ENCODE measurements around the gene ABCC6. TPM values are rescaled to one million over a fixed set of nuclear protein-coding genes. Genes with fewer than 3 reads are reported as not detected.

Gene ABCC6
- polyA plus RNA-seq, 1 experiment: 3.7 TPM

DNA sequence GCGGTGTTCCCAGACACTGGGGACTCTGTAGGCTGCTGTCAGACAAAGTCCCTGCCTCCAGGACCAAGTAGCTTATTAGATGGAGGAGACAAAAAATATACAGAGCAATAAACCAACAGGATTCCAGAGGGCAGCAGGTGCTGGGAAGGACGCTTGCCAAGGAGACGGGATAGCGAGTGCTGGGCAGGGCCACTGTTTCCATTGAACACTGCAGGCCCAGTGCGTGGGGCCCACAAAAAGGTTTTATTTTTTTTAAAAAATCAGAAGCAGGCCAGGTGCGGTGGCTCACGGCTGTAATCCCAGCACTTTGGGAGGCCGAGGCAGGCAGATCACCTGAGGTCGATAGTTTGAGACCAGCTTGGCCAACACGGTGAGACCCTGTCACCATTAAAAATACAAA, 84.2 kb downstream of the ABCC6 start:
- CTCF ChIA-PET: no interaction called here
- DNase-seq (ENCODE audit: low read depth, low spot score): no peak
- Histone ChIP-seq H3K4me3 (ENCODE audit: low read depth, low read length) (no peak overlapping the region), H3K27me3 (ENCODE audit: control insufficient read depth, insufficient read depth, low read length) (no peaks in the 10 kb centered on the region), H3K9me3 (ENCODE audit: control insufficient read depth, insufficient read depth, low read length) (no peaks in the 10 kb centered on the region), H3K27ac (ENCODE audit: low read depth, low read length) (no peak overlapping the region)
- TF ChIP-seq, protein P1, sequence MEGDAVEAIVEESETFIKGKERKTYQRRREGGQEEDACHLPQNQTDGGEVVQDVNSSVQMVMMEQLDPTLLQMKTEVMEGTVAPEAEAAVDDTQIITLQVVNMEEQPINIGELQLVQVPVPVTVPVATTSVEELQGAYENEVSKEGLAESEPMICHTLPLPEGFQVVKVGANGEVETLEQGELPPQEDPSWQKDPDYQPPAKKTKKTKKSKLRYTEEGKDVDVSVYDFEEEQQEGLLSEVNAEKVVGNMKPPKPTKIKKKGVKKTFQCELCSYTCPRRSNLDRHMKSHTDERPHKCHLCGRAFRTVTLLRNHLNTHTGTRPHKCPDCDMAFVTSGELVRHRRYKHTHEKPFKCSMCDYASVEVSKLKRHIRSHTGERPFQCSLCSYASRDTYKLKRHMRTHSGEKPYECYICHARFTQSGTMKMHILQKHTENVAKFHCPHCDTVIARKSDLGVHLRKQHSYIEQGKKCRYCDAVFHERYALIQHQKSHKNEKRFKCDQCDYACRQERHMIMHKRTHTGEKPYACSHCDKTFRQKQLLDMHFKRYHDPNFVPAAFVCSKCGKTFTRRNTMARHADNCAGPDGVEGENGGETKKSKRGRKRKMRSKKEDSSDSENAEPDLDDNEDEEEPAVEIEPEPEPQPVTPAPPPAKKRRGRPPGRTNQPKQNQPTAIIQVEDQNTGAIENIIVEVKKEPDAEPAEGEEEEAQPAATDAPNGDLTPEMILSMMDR (IDR thresholded peaks at IDR 0.05; ENCODE audit: low read depth, low read length): no peak
- POLR2A ChIA-PET: no interaction called here

DNA sequence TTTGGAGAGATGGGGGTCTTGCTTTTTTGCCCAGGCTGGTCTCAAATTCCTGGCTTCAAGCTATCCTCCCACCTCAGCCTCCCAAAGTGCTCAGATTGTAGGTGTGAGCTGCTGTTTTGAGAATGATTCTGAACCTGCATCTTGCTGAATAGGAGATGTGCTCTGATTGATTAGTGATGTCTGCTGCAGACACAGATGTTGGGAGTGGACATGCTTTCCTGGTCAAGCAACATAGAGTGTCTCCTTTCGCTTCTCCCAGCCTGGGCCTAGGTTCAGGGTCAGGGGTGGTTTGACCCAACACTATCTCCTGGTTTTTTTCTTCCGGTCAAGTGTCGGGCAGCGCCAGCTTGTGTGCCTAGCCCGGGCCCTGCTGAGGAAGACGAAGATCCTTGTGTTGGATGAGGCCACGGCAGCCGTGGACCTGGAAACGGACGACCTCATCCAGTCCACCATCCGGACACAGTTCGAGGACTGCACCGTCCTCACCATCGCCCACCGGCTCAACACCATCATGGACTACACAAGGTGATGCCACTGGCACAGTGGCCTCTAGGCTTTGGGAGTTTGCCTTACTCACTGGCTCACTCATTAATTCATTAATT, 85.2 kb downstream of the ABCC6 start:
- Histone ChIP-seq H3K4me3 (ENCODE audit: low read depth, low read length) (no peak overlapping the region), H3K27ac (ENCODE audit: low read depth, low read length) (no peak overlapping the region), H3K9me3 (ENCODE audit: control insufficient read depth, insufficient read depth, low read length) (no peaks in the 10 kb centered on the region), H3K27me3 (ENCODE audit: control insufficient read depth, insufficient read depth, low read length) (no peaks in the 10 kb centered on the region)
- no peak for DNase-seq (ENCODE audit: low read depth, low spot score)
- CTCF ChIA-PET: interaction anchor here (0.6 kb wide), 2 partner anchors 10 to 450 kb away, joined by 4 to 7 read pairs; no protein-coding TSS in a partner anchor
- POLR2A ChIA-PET: interaction anchor here (0.6 kb wide), 1 partner anchor 34 kb away, joined by 3 read pairs; no protein-coding TSS in a partner anchor
- TF ChIP-seq, protein P1 (IDR thresholded peaks at IDR 0.05; ENCODE audit: low read depth, low read length): no peak

DNA sequence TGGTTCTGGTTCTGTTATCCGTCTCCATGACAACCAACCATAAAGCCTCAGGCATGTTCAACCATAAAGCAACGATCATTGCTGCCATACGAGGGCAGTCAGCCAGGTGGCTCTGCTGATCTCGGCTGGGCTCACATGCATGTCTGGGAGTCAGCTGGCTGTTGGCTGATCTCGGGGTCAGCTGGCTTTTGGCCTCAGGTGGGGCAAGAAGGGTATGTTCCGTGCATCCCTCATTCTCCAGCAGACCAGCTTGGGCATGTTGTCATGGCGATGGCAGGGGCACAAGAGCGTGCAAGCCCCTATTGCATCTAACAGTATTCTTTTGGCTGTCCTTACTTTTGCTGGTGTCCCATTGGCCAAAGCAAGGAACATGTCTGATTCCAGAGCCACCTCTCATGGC, 86.2 kb downstream of the ABCC6 start:
- Histone ChIP-seq H3K9me3 (ENCODE audit: control insufficient read depth, insufficient read depth, low read length) (no peaks in the 10 kb centered on the region), H3K27ac (ENCODE audit: low read depth, low read length) (no peak overlapping the region), H3K27me3 (ENCODE audit: control insufficient read depth, insufficient read depth, low read length) (no peaks in the 10 kb centered on the region), H3K4me3 (ENCODE audit: low read depth, low read length) (no peak overlapping the region)
- ChIA-PET POLR2A (no interaction called here), CTCF (no interaction called here)
- DNase-seq (ENCODE audit: low read depth, low spot score): no peak
- TF ChIP-seq, protein P1 (IDR thresholded peaks at IDR 0.05; ENCODE audit: low read depth, low read length): no peak

DNA sequence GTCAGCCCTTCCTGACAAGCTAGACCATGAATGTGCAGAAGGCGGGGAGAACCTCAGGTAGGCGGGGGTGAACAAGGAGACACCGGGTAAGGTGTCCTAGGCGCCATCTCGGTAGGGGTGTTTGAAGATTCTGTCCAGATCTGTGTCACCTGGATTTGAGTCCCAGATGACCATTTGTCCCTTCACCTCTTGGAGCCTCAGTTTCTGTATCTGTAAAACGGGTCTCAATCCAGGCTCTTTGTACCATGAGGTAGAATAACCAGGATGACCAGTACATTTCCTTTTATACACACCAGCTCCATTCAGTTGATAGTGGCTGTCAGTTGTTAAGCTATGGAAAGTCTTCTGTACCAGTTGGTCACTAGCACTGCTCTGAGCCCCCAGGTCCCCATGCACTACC, 86.7 kb downstream of the ABCC6 start:
- POLR2A ChIA-PET: no interaction called here
- CTCF ChIA-PET: interaction anchor here (0.6 kb wide), 1 partner anchor 262 kb away, joined by 3 read pairs; no protein-coding TSS in a partner anchor

DNA sequence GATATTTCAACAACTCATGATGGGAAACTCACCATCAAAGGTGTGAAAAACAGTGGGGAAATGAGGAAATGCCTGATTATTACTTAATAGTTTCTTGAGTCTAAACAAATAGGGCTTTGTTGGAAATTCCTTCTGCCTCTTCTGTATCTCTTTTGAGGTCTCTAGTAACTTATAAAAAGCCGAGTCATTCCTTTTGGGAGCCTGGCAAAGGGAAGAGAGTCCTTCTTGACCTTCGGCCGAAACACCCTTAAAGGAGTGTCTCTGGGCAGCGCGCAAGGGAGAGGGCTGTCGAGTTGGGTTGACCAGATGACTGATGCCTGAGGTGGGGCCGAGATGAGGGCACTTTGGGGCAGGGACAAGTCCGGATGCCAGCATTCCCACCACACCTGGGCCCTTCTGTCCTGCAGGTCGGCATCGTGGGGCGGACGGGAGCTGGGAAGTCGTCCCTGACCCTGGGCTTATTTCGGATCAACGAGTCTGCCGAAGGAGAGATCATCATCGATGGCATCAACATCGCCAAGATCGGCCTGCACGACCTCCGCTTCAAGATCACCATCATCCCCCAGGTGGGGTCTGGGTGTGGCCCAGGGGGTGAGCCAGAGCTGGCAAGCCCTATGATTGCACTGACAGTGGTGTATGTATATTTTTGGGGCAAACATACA, 89.2 kb downstream of the ABCC6 start:
- ChIA-PET POLR2A (no interaction called here), CTCF (no interaction called here)
- H3K9me3 ChIP-seq (ENCODE audit: control insufficient read depth, insufficient read depth, low read length): no peaks in the 10 kb centered on the region
- no peak overlapping the region for H3K4me3 ChIP-seq (ENCODE audit: low read depth, low read length)
- H3K27ac ChIP-seq (ENCODE audit: low read depth, low read length): no peak overlapping the region
- H3K27me3 ChIP-seq (ENCODE audit: control insufficient read depth, insufficient read depth, low read length): no peaks in the 10 kb centered on the region
- TF ChIP-seq, protein P1 (IDR thresholded peaks at IDR 0.05; ENCODE audit: low read depth, low read length): no peak
- no peak for DNase-seq (ENCODE audit: low read depth, low spot score)

More for the DNA sequence above, 86.7 kb downstream of the ABCC6 start:
- Histone ChIP-seq H3K9me3 (ENCODE audit: control insufficient read depth, insufficient read depth, low read length) (no peaks in the 10 kb centered on the region), H3K27me3 (ENCODE audit: control insufficient read depth, insufficient read depth, low read length) (no peaks in the 10 kb centered on the region), H3K4me3 (ENCODE audit: low read depth, low read length) (no peak overlapping the region), H3K27ac (ENCODE audit: low read depth, low read length) (no peak overlapping the region)
- no peak for DNase-seq (ENCODE audit: low read depth, low spot score)
- TF ChIP-seq, protein P1 (IDR thresholded peaks at IDR 0.05; ENCODE audit: low read depth, low read length): no peak

Data from AG04450 (cell line).